Measurements from ENCODE around the gene RFNG. TPM values are rescaled to one million over a fixed set of nuclear protein-coding genes. Genes with fewer than 3 reads are reported as not detected.

RFNG gene
- total and polyA plus RNA-seq, 10 of the 15 experiments (the other 5 are each of a cell fraction or from before 2014, with no cell fraction given): 0.10 to 19.6 (median 6.2) TPM

DNA sequence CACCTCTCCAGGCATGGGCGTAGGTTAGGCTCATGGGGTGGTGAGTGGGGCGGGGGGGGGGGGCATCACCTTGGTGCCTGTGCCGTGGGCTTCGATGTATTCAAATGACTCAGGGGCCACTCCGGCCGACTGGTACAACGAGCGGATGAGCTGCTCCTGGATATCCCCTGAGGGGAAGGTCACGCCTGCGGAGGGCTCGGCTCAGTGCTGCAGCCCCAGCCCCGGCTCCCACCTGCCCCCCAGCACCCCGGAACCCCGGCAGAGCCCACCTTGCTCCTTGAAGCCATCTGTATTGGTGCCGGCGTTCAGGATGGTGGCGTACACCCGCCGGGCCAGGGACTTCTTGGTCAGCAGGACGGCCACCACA lies 41.0 kb upstream of the RFNG start:
- BruUV-seq (replicated peaks): no TSS peak
- WGBS (ENCODE audit: insufficient coverage, insufficient replicate concordance, low lambda C conversion rate, missing lambda C conversion rate): 91% methylated on average over 18 of the region's 20 CpGs
- peaks cover 7% of the 10 kb centered on the region for H3K4me1 ChIP-seq (ENCODE audit: control insufficient read depth, insufficient read depth, low read length)
- CTCF ChIA-PET: no interaction called here
- H4K20me1 ChIP-seq (ENCODE audit: control insufficient read depth, insufficient read depth): no peaks in the 10 kb centered on the region; the same call in 1 of the 2 replicates
- H3K36me3 ChIP-seq (ENCODE audit: control insufficient read depth in 2 of 2, insufficient read depth in 2 of 2, low read length in 1 of 2): peaks cover 15 to 64% of the 10 kb centered on the region in 2 experiments
- H3K79me2 ChIP-seq (ENCODE audit: control insufficient read depth, insufficient read depth, low read length): peaks cover 27% of the 10 kb centered on the region
- SMC1A ChIA-PET (ENCODE audit: uncharacterized antibody, unreplicated experiment): no interaction called here
- no peaks in the 10 kb centered on the region for H3K27me3 ChIP-seq (replicated peaks in 1 of 2; ENCODE audit: control insufficient read depth in 2 of 2, insufficient read depth in 2 of 2, low read length in 1 of 2)
- RAD21 ChIA-PET (ENCODE audit: unreplicated experiment): no interaction called here
- H3K9me3 ChIP-seq (replicated peaks; ENCODE audit: control insufficient read depth, insufficient read depth, low read length): no peaks in the 10 kb centered on the region
- DNase-seq (ENCODE audit: low read depth, low spot score): no peak
- no peak overlapping the region for H3K9ac ChIP-seq (ENCODE audit: control insufficient read depth, insufficient read depth, low read length)
- H3K4me3 ChIP-seq: no peak overlapping the region
- H3K4me2 ChIP-seq (ENCODE audit: control insufficient read depth, insufficient read depth): no peak overlapping the region
- POLR2A ChIA-PET: no interaction called here
- H3K27ac ChIP-seq (ENCODE audit: control insufficient read depth, insufficient read depth): no peak overlapping the region
- FAIRE-seq: no peak
- in situ Hi-C loops (cut with MboI): no loop called here
- H2AFZ ChIP-seq (ENCODE audit: control insufficient read depth, low read depth, low read length): no peak overlapping the region
- no peak for TF ChIP-seq POLR2AphosphoS2 (IDR thresholded peaks at IDR 0.05; ENCODE audit: low read depth, low read length)
- TF ChIP-seq MEF2B (IDR thresholded peaks at IDR 0.05; ENCODE audit: partially characterized antibody, poor library complexity, severe bottlenecking): no peak
- no peak for TF ChIP-seq KDM1A (IDR thresholded peaks at IDR 0.05; ENCODE audit: borderline replicate concordance)
- TF ChIP-seq MEF2A (IDR thresholded peaks at IDR 0.05; ENCODE audit: insufficient read depth, low read depth, low read length): no peak
- TF ChIP-seq LARP7 (IDR thresholded peaks at IDR 0.05): no peak
- no peak for TF ChIP-seq NFYA (IDR thresholded peaks at IDR 0.05; ENCODE audit: borderline replicate concordance, low read depth, low read length)
- TF ChIP-seq NFIC (IDR thresholded peaks at IDR 0.05; ENCODE audit: low read depth, low read length): no peak
- TF ChIP-seq YY1 (IDR thresholded peaks at IDR 0.05; ENCODE audit: low read depth, low read length): no peak
- no peak for TF ChIP-seq RUNX3 (IDR thresholded peaks at IDR 0.05; ENCODE audit: low read length)
- no peak for TF ChIP-seq ZBTB4 (CRISPR knock-in tag; IDR thresholded peaks at IDR 0.05)
- no peak for TF ChIP-seq EGR1 (IDR thresholded peaks at IDR 0.05; ENCODE audit: borderline replicate concordance in 1 of 2, low read depth in 2 of 2, low read length in 2 of 2)
- TF ChIP-seq ATF3 (IDR thresholded peaks at IDR 0.05; ENCODE audit: borderline replicate concordance, extremely low read depth, low read depth, low read length): no peak
- intact Hi-C loops (cut with micrococcal nuclease; ENCODE audit: unreplicated experiment): no loop called here
- ATAC-seq: no peak
